ENCODE results near the gene PITHD1.
"Not testable (repeated sequence)": the region's sequence is repeated elsewhere in the genome, so short reads cannot be mapped to it uniquely, and the experiment has no call there.

The PITHD1 gene

GRCh38 chr1:23810818-23811540 lies 32.8 kb downstream of the PITHD1 start:
- peaks cover 25% of the 10 kb centered on the region for H3K36me3 Mint-ChIP-seq
- H3K4me3 Mint-ChIP-seq = no peak overlapping the region
- peaks cover 21% of the 10 kb centered on the region for H3K4me1 Mint-ChIP-seq
- H3K9me3 Mint-ChIP-seq = no peaks in the 10 kb centered on the region
- no peaks in the 10 kb centered on the region for H3K27me3 Mint-ChIP-seq
- H3K27ac Mint-ChIP-seq = peak overlapping the region; percentile 0
- CTCF ChIA-PET = interaction anchor here (0.6 to 7.5 kb wide), 30 partner anchors 8 to 508 kb away, joined by 3 to 81 read pairs (median 6); partner anchors contain the start of genes CNR2, HMGCL and MYOM3
- DNase-seq = peak; percentile 75

DNA sequence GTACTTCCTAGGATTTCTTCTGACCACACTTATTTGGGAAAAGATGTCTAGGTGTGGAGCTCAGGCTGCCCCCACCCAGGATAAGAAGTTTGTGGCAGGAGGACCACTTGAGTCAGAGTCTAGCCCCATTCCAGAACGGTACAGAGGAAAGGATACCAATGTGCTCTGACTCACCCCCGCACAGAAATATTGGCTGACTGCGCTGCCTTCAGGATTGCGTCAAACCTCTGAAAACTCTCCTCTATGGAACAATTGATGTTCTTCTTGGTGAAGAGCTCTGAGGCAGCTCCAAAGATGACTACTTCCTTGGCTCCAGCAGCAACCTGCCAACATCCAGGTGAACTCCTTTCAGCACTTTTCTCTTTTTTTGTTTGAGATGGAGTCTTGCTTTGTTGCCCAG lies 35.8 kb downstream of the PITHD1 start:
- no peaks in the 10 kb centered on the region for H3K27me3 Mint-ChIP-seq
- H3K9me3 Mint-ChIP-seq = no peaks in the 10 kb centered on the region
- H3K4me1 Mint-ChIP-seq = peaks cover 15% of the 10 kb centered on the region
- no peak for DNase-seq
- CTCF ChIA-PET = no interaction called here
- H3K36me3 Mint-ChIP-seq = peaks cover 31% of the 10 kb centered on the region
- no peak overlapping the region for H3K4me3 Mint-ChIP-seq
- H3K27ac Mint-ChIP-seq = no peak overlapping the region

DNA sequence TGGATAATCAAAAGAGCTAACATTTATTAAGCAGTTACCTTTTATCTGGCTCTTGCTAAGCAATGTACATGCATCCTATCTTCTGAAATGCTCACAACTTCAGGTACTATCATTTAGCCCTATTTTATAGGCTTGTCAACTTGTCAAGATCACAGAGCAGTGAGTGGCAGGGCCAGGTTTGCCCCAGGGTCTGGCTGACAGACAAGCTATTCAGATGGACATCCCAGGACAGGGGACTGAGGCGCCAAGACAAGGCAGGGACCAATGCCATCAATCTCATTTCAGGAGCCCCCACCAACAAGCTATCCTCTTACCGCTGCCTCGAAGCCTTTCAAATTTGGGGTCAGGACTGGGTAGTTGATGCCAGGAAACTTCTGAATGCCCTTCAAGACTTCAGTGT lies 38.1 kb downstream of the PITHD1 start:
- Mint-ChIP-seq H3K27me3 (no peaks in the 10 kb centered on the region), H3K4me1 (no peaks in the 10 kb centered on the region), H3K9me3 (no peaks in the 10 kb centered on the region), H3K36me3 (peaks cover 34% of the 10 kb centered on the region), H3K4me3 (no peak overlapping the region), H3K27ac (no peak overlapping the region)
- CTCF ChIA-PET = interaction anchor here (1.0 to 1.8 kb wide), 2 partner anchors 10 to 28 kb away, joined by 3 to 4 read pairs; no protein-coding TSS in a partner anchor
- no peak for DNase-seq

GRCh38 chr1:23816906-23817305 lies 38.7 kb downstream of the PITHD1 start:
- Mint-ChIP-seq H3K27ac (no peak overlapping the region), H3K4me1 (no peaks in the 10 kb centered on the region), H3K4me3 (no peak overlapping the region), H3K36me3 (peaks cover 34% of the 10 kb centered on the region), H3K9me3 (no peaks in the 10 kb centered on the region), H3K27me3 (no peaks in the 10 kb centered on the region)
- no peak for DNase-seq
- CTCF ChIA-PET = interaction anchor here (1.8 kb wide), 1 partner anchor 10 kb away, joined by 4 read pairs; no protein-coding TSS in a partner anchor

GRCh38 chr1:23817633-23818032 lies 39.4 kb downstream of the PITHD1 start:
- no peak overlapping the region for H3K27ac Mint-ChIP-seq
- H3K27me3 Mint-ChIP-seq = no peaks in the 10 kb centered on the region
- no peaks in the 10 kb centered on the region for H3K9me3 Mint-ChIP-seq
- H3K4me3 Mint-ChIP-seq = no peak overlapping the region
- no peaks in the 10 kb centered on the region for H3K4me1 Mint-ChIP-seq
- peaks cover 31% of the 10 kb centered on the region for H3K36me3 Mint-ChIP-seq
- no peak for DNase-seq
- CTCF ChIA-PET = interaction anchor here (1.7 to 3.4 kb wide), 3 partner anchors 7 to 51 kb away, joined by 4 to 16 read pairs (median 4); no protein-coding TSS in a partner anchor

DNA sequence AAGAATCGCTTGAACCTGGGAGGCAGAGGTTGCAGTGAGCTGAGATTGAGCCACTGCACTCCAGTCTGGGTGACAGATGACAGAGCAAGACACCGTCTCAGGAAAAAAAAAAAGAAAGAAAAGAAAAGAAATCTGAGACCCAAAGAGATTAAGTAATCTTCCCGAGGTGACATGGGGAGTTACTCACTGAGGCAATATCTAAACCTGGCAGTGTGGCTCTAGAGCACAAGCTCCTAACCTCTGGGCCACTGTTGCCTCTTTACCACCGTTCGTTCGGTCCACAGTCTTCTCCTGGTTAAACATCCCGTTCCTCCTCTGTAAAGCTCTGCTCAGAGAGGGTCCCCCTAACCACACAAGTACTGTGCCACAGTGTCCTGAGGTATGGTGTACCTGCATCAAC lies 45.5 kb downstream of the PITHD1 start:
- H3K36me3 Mint-ChIP-seq = peaks cover 16% of the 10 kb centered on the region
- CTCF ChIA-PET = interaction anchor here (0.6 to 4.5 kb wide), 2 partner anchors 13 to 20 kb away, joined by 4 to 26 read pairs; no protein-coding TSS in a partner anchor
- H3K27me3 Mint-ChIP-seq = peaks cover 3% of the 10 kb centered on the region
- no peak for DNase-seq
- no peak overlapping the region for H3K27ac Mint-ChIP-seq
- peaks cover 25% of the 10 kb centered on the region for H3K4me1 Mint-ChIP-seq
- H3K4me3 Mint-ChIP-seq = peak overlapping the region; percentile 95
- no peaks in the 10 kb centered on the region for H3K9me3 Mint-ChIP-seq

DNA sequence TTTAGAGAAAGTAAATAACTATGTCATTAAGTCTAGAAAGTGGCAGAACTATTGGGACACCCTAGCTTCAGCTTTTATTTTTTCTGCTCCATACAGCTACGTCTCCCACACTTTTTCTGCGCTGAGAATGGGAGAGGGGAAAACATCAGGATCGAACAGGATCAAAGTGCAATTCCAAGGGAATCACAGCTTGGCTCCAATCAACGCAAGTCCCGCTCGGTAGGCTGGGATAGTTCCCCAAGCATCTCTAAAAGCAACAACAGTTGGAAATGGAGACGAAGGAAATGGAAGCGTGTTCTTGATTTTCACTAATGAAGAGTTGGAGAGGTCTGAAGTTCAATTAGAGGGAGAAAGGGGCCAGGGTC lies 46.5 kb downstream of the PITHD1 start:
- Mint-ChIP-seq H3K4me1 (peaks cover 25% of the 10 kb centered on the region), H3K4me3 (peak overlapping the region; percentile 95), H3K9me3 (no peaks in the 10 kb centered on the region), H3K36me3 (peaks cover 16% of the 10 kb centered on the region), H3K27me3 (peaks cover 4% of the 10 kb centered on the region), H3K27ac (peak overlapping the region; percentile 91)
- CTCF ChIA-PET = interaction anchor here (0.8 to 4.5 kb wide), 4 partner anchors 14 to 92 kb away, joined by 3 to 26 read pairs (median 3); no protein-coding TSS in a partner anchor
- no peak for DNase-seq

DNA sequence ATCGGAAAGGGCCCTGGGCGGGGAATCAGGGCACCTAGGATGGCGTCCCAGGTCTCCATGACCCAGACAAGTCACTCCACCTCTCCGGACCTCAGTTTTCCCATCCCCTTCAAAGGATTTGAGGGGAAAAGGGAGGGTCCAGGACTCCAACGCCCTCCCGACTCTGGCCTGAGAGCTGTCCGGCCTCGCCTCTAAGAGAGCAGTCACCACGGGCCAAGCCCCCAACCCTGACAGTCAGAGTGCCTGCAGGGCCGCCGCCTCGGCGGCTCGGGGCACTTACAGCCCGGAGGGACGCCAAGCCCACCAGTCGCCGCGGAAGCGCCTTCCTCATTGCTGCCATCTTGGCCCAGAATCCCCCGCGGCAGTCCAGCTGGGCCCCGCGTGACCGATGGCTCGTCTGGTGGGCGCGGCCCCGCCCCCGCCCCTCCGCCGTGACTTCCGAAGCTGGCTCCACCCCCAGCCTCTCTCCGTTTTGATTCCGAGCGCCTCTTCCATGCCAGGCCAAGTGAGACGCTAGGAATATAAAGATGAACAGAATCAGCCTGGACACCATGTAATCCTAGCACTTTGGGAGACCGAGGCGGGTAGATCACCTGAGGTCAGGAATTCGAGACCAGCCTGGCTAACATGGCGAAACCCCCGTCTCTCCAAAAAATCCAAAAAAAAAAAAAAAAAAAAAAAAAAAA lies 47.0 kb downstream of the PITHD1 start, which contains the start of gene HMGCL:
HMGCL (minus strand) TSS at position 354 of the 686 bp plus-strand sequence; CDS start at position 340, 14 bp downstream.
- H3K4me1 Mint-ChIP-seq = peaks cover 25% of the 10 kb centered on the region
- no peaks in the 10 kb centered on the region for H3K9me3 Mint-ChIP-seq
- H3K27ac Mint-ChIP-seq = peak within 1 kb of the TSS; percentile 91
- peaks cover 4% of the 10 kb centered on the region for H3K27me3 Mint-ChIP-seq
- peak within 1 kb of the TSS; percentile 95 for H3K4me3 Mint-ChIP-seq
- CTCF ChIA-PET = interaction anchor here (0.8 to 4.5 kb wide), 4 partner anchors 14 to 91 kb away, joined by 3 to 26 read pairs (median 3); no protein-coding TSS in a partner anchor
- DNase-seq = peak; percentile 94
- peaks cover 14% of the 10 kb centered on the region for H3K36me3 Mint-ChIP-seq

DNA sequence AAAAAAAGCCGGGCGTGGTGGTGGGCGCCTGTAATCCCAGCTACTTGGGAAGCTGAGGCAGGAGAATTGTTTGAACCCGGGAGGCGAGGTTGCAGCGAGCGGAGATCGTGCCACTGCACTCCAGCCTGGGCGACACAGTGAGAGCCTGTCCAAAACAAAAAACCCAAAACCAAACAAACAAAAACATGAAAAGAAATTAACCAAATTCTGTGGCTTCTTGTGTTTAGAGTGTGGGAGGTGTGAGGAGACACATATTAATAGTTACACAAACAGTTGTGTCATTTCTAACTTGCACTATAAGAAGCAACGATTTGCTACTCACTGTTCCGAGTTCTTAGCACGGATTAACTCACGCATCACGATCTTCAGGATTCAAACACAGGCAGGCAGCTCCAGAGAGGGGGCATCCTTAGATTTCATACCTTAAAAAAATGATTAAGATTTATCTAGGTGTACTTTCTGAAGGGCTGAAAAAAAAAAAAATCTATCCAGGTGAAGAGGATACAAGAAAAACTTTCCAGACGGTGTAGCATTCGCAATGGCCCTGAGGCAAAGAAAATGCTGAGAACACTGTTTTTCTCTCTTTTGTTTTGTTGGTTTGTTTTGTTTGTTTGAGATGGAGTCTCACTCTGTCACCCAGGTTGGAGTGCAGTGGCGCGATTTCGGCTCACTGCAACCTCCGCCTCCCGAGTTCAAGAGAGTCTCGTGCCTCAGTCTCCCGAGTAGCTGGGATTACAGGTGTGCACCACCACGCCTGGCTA lies 47.7 kb downstream of the PITHD1 start:
- peaks cover 9% of the 10 kb centered on the region for H3K36me3 Mint-ChIP-seq
- H3K27ac Mint-ChIP-seq = peak overlapping the region; percentile 91
- peaks cover 4% of the 10 kb centered on the region for H3K27me3 Mint-ChIP-seq
- peaks cover 25% of the 10 kb centered on the region for H3K4me1 Mint-ChIP-seq
- CTCF ChIA-PET = interaction anchor here (4.5 kb wide), 1 partner anchor 15 kb away, joined by 26 read pairs; no protein-coding TSS in a partner anchor
- no peaks in the 10 kb centered on the region for H3K9me3 Mint-ChIP-seq
- no peak for DNase-seq
- peak overlapping the region; percentile 95 for H3K4me3 Mint-ChIP-seq

DNA sequence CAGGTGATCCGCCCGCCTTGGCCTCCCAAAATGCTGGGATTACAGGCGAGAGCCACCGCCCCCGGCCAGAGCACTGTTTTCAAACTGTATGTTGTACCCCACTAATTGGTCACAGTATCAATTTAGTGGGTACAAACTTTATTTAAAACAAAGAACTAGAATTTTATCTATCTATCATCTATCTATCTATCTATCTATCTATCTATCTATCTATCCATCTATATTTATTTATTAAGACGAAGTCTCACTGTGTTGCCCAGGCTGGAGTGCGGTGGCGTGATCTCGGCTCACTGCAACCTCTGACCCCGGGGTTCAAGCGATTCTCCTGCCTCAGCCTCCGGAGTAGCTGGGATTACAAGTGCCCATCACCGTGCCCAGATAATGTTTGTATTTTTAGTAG lies 48.4 kb downstream of the PITHD1 start:
- CTCF ChIA-PET = interaction anchor here (4.5 kb wide), 1 partner anchor 16 kb away, joined by 26 read pairs; no protein-coding TSS in a partner anchor
- H3K9me3 Mint-ChIP-seq, DNase-seq, H3K27me3 Mint-ChIP-seq, H3K36me3 Mint-ChIP-seq, H3K4me3 Mint-ChIP-seq: not testable (repeated sequence)
- H3K27ac Mint-ChIP-seq = peak overlapping the region; percentile 28
- peaks cover 25% of the 10 kb centered on the region for H3K4me1 Mint-ChIP-seq

DNA sequence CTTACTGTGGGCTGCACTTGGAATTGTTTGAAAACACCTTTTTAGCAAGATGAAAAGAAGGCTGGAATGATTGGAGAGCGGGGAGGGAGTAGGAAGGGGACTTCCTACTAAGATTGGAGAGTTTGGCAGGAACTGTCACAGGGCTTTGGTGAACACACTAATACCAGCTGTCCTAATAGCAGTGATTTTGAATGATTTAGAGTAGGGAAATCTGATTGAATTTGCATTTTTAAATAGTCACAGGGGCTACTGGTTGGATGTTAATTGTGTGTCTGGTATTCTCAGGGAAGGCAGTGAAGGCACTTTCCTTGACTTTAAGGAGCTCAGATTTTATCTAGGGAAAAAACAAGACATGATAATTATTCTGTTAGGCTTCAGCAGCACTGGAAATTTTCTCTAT lies 49.5 kb downstream of the PITHD1 start:
- H3K36me3 Mint-ChIP-seq = peaks cover 9% of the 10 kb centered on the region
- no peak overlapping the region for H3K27ac Mint-ChIP-seq
- no peaks in the 10 kb centered on the region for H3K9me3 Mint-ChIP-seq
- CTCF ChIA-PET = no interaction called here
- H3K4me1 Mint-ChIP-seq = peaks cover 25% of the 10 kb centered on the region
- no peak overlapping the region for H3K4me3 Mint-ChIP-seq
- H3K27me3 Mint-ChIP-seq = peaks cover 4% of the 10 kb centered on the region
- no peak for DNase-seq

DNA sequence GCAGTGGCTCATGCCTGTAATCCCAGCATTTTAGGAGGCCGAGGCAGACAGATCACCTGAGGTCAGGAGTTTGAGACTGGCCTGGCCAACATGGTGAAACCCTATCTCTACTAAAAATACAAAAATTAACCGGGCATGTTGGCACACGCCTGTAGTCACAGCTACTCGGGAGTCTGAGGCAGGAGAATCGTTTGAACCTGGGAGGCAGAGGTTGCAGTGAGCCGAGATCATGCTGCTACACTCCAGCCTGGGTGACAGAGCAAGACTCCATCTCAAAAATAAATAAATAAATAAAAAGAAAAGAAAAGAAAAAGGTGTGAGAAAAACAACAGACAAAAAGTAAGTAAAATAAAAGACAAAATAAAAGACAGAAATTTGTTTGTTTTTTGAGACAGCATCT lies 55.9 kb downstream of the PITHD1 start:
- H3K27me3 Mint-ChIP-seq = peaks cover 15% of the 10 kb centered on the region
- H3K27ac Mint-ChIP-seq, H3K9me3 Mint-ChIP-seq: not testable (repeated sequence)

GRCh38 chr1:23836037-23836436 lies 57.8 kb downstream of the PITHD1 start:
- CTCF ChIA-PET = no interaction called here

More for the DNA sequence above, 55.9 kb downstream of the PITHD1 start:
- H3K36me3 Mint-ChIP-seq, DNase-seq, H3K4me3 Mint-ChIP-seq: not testable (repeated sequence)
- H3K4me1 Mint-ChIP-seq = peaks cover 12% of the 10 kb centered on the region
- CTCF ChIA-PET = interaction anchor here (0.6 kb wide), 1 partner anchor 25 kb away, joined by 3 read pairs; no protein-coding TSS in a partner anchor

More at GRCh38 chr1:23836037-23836436, 57.8 kb downstream of the PITHD1 start:
- H3K27ac Mint-ChIP-seq = no peak overlapping the region
- H3K36me3 Mint-ChIP-seq = no peaks in the 10 kb centered on the region
- peaks cover 12% of the 10 kb centered on the region for H3K4me1 Mint-ChIP-seq
- H3K4me3 Mint-ChIP-seq = no peak overlapping the region
- peaks cover 15% of the 10 kb centered on the region for H3K27me3 Mint-ChIP-seq
- no peak for DNase-seq
- no peaks in the 10 kb centered on the region for H3K9me3 Mint-ChIP-seq
